AG04449 (cell line): ENCODE results near the gene UGT1A8.

Experiments used
- CTCF ChIA-PET: fragments of 350-600 bp; formaldehyde crosslinking; extraction: SDS; loops from one replicate; lab custom pipeline; 2021; ENCODE audit warnings: antibody characterized with exemption; lab: Yijun Ruan, JAX
- POLR2A ChIA-PET: fragments of 400-600, 350-600 bp; formaldehyde crosslinking; extraction: SDS; loops from one replicate; lab custom pipeline; 2020; ENCODE audit warnings: antibody characterized with exemption, inconsistent platforms; lab: Yijun Ruan, JAX
- DNase-seq: peaks from one replicate; pipeline ENCODE4 v3.0.0-alpha.2; 2010; ENCODE audit warnings: low read depth, low spot score
- H3K4me3 ChIP-seq: 2 replicates; pipeline ENCODE4 v1.5.1; 2011; ENCODE audit warnings: low read depth, mild to moderate bottlenecking, control low read depth, low read length
- CTCF ChIP-seq: IDR thresholded peaks from one replicate; pipeline ENCODE4 v1.5.1; 2011; ENCODE audit warnings: mild to moderate bottlenecking, moderate library complexity, low read length, control low read depth, inconsistent platforms; ENCODE audit not compliant: insufficient read depth; ENCODE audit errors: missing control alignments

Gene UGT1A8

GRCh38 chr2:233802132-233802815 lies 184.8 kb downstream of the UGT1A8 start:
- no peak for DNase-seq
- ChIA-PET CTCF (no interaction called here), POLR2A (no interaction called here)
- no peak overlapping the region for H3K4me3 ChIP-seq
- no peak for TF ChIP-seq CTCF

GRCh38 chr2:233803292-233803911 lies 186.0 kb downstream of the UGT1A8 start:
- H3K4me3 ChIP-seq: no peak overlapping the region
- ChIA-PET CTCF (no interaction called here), POLR2A (no interaction called here)
- DNase-seq: no peak
- TF ChIP-seq CTCF: no peak

- H3K4me3 ChIP-seq: no peak overlapping the region
- CTCF ChIA-PET: no interaction called here
- POLR2A ChIA-PET: no interaction called here
- no peak for TF ChIP-seq CTCF
- DNase-seq: no peak
Measured at GRCh38 chr2:233803994-233804393, 186.6 kb downstream of the UGT1A8 start.

GRCh38 chr2:233807215-233807865 lies 189.9 kb downstream of the UGT1A8 start:
- ChIA-PET CTCF (no interaction called here), POLR2A (no interaction called here)
- no peak overlapping the region for H3K4me3 ChIP-seq
- DNase-seq: no peak
- TF ChIP-seq CTCF: no peak

GRCh38 chr2:233807966-233808935 lies 190.8 kb downstream of the UGT1A8 start:
- CTCF ChIA-PET: no interaction called here

More at GRCh38 chr2:233807966-233808935, 190.8 kb downstream of the UGT1A8 start:
- no peak overlapping the region for H3K4me3 ChIP-seq
- no peak for TF ChIP-seq CTCF
- POLR2A ChIA-PET: no interaction called here
- DNase-seq: no peak
